Activated CD4-positive, alpha-beta T cell treated with anti-CD3 and anti-CD28 coated beads for 36 hours (primary cell): Measurements from ENCODE around the gene GATM. TPM values are rescaled to one million over a fixed set of nuclear protein-coding genes. Genes with fewer than 3 reads are reported as not detected.

ENCODE experiments used
- ATAC-seq: fragments of 200-7000 bp; cut with Tn5 transposase; one replicate; pipeline ENCODE4 v1.10.0; 2021; ENCODE audit warnings: mild to moderate bottlenecking, moderate library complexity
- CTCF ChIA-PET: fragments of 350-600 bp; sonication (Branson Sonifier 250); formaldehyde crosslinking; loops from one replicate; lab custom pipeline; 2021; ENCODE audit warnings: antibody characterized with exemption; lab: Charles Lee
- POLR2A ChIA-PET: fragments of 350-600 bp; sonication (Branson Sonifier 250); formaldehyde crosslinking; loops from one replicate; lab custom pipeline; 2021; ENCODE audit warnings: antibody characterized with exemption, inconsistent platforms; lab: Charles Lee
- DNase-seq: peaks from one replicate; pipeline ENCODE4 v3.0.0-alpha.2; 2020
- H3K27ac Mint-ChIP-seq: one replicate; pipeline ENCODE4 v1.8.0; 2021; ENCODE audit warnings: mixed read lengths
- H3K27me3 Mint-ChIP-seq: one replicate; pipeline ENCODE4 v1.8.0; 2021; ENCODE audit warnings: mixed read lengths
- H3K36me3 Mint-ChIP-seq: one replicate; pipeline ENCODE4 v1.8.0; 2021; ENCODE audit warnings: low read depth, mixed read lengths
- H3K4me1 Mint-ChIP-seq: one replicate; pipeline ENCODE4 v1.8.0; 2021; ENCODE audit warnings: mixed read lengths
- H3K4me3 Mint-ChIP-seq: one replicate; pipeline ENCODE4 v1.8.0; 2021; ENCODE audit warnings: mild to moderate bottlenecking, moderate library complexity, mixed read lengths
- H3K9me3 Mint-ChIP-seq: one replicate; pipeline ENCODE4 v1.8.0; 2021; ENCODE audit warnings: low read depth, mixed read lengths
- intact Hi-C, 2 experiments: fragments of 100-400 bp; cut with DNase I in 1 of 2; cut with micrococcal nuclease in 1 of 2; formaldehyde crosslinking; loops; one replicate each; pipeline versions ENCODE4 v1.14.2 to v1.15.1; 2022 to 2024; cut with DNase I, micrococcal nuclease
- total RNA-seq, 2 experiments: library from RNA; stranded (reverse); gene quantifications; one replicate each; pipeline ENCODE4 v1.2.3, GENCODE V29; 2021

GATM gene
- total RNA-seq, 2 experiments from 2014 or later, result 2.5 to 3.4 TPM

DNA sequence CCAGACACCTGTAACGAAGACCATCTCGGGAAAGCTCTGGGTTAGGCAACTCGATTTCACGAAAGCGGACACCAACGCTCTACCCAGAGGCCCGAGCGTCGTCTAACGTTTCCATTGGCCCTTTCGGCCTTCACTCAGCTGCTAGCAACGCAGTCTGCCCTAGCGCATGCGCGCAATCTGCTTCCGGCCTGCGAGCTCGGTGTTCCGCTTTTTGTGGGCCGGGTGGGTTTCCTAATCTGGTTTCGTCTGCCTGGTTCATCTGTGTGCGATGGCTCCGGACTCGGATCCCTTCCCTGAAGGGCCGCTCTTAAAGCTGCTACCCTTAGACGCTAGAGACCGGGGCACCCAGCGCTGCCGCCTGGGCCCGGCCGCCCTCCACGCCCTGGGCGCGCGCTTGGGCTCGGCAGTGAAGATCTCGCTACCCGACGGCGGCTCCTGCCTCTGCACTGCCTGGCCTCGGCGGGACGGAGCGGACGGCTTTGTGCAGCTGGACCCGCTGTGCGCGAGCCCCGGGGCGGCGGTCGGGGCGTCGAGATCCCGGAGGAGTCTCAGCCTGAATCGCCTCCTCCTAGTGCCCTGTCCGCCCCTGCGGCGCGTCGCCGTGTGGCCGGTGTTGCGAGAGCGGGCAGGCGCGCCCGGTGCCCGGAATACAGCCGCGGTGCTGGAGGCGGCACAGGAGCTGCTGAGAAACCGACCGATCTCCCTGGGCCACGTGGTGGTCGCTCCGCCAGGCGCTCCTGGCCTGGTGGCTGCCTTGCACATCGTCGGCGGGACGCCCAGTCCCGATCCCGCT lies 24.0 kb upstream of the GATM start:
- H3K9me3 Mint-ChIP-seq, result no peaks in the 10 kb centered on the region
- H3K27me3 Mint-ChIP-seq, result no peaks in the 10 kb centered on the region
- H3K4me1 Mint-ChIP-seq, result peaks cover 32% of the 10 kb centered on the region
- H3K27ac Mint-ChIP-seq, result peak overlapping the region; percentile 98
- ChIA-PET POLR2A (interaction anchor here (0.5 to 2.0 kb wide), 15 partner anchors 10 to 241 kb away, joined by 3 to 23 read pairs (median 4); partner anchors contain the start of genes BLOC1S6 and SHF), CTCF (interaction anchor here (0.6 to 5.8 kb wide), 21 partner anchors 10 to 284 kb away, joined by 3 to 48 read pairs (median 4); partner anchors contain the start of gene BLOC1S6)
- ATAC-seq, result peak; percentile 97
- intact Hi-C loops, result loop anchor here (1.0 to 5.0 kb wide), 16 partner anchors 24 to 976 kb away; partner anchors contain the start of genes BLOC1S6 (in 2 of the 2), B2M (in 1 of the 2), CTDSPL2 (in 1 of the 2) and GATM (in 1 of the 2)
- H3K36me3 Mint-ChIP-seq, result peaks cover 20% of the 10 kb centered on the region
- peak overlapping the region; percentile 98 for H3K4me3 Mint-ChIP-seq
- peak; percentile 97 for DNase-seq

- intact Hi-C loops, result loop anchor here (1.0 to 5.0 kb wide), 17 partner anchors 23 to 975 kb away; partner anchors contain the start of genes BLOC1S6 (in 2 of the 2), B2M (in 1 of the 2), CTDSPL2 (in 1 of the 2) and GATM (in 1 of the 2)
- DNase-seq (no peak), ATAC-seq (peak; percentile 2)
- Mint-ChIP-seq H3K4me3 (peak overlapping the region; percentile 98), H3K9me3 (no peaks in the 10 kb centered on the region), H3K36me3 (peaks cover 15% of the 10 kb centered on the region), H3K27me3 (no peaks in the 10 kb centered on the region), H3K27ac (peak overlapping the region; percentile 98), H3K4me1 (peaks cover 27% of the 10 kb centered on the region)
- ChIA-PET POLR2A (interaction anchor here (0.6 to 2.0 kb wide), 13 partner anchors 10 to 240 kb away, joined by 3 to 23 read pairs (median 4); partner anchors contain the start of genes BLOC1S6 and SHF), CTCF (interaction anchor here (0.6 to 5.8 kb wide), 19 partner anchors 10 to 283 kb away, joined by 3 to 48 read pairs (median 5); partner anchors contain the start of gene BLOC1S6)
These were observed 23.4 kb upstream of the GATM start for GRCh38 chr15:45401665-45402161.

DNA sequence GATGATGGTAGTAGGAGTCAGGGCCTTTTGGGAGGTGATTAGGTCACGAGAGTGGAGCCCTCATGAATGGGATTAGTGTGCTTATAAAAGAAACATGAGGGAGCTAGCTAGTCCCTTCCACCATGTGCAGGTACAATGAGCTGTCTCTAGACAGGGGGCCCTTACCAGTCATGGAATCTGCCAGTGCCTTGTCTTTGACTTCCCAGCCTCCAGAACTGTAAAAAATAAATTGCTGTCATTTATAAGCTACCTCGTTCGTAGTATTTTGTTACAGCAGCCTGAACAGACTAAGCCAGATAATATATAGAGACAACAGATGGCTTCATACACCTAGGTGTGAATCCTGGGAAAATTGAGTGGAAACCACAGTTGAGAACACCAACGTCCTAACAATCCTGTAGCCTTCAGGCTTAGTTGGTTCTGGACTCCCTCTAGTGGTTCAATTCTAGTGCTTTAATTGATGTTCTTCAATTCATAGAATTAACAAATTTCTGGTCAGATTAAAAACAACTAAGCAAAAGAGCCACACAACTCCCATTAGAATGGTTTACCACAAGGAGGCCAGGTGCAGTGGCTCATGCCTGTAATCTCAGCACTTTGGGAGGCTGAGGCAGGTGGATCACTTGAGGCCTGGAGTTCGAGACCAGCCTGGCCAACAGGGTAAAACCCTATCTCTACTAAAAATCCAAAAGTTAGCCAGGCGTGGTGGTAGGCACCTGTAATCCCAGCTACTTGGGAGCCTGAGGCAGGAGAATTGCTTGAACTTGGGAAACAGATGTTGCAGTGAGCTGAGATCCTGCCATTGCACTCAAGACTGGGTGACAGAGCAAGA lies 21.3 kb upstream of the GATM start:
- POLR2A ChIA-PET, result no interaction called here
- Mint-ChIP-seq H3K4me1 (peaks cover 12% of the 10 kb centered on the region), H3K4me3 (no peak overlapping the region), H3K36me3 (peaks cover 5% of the 10 kb centered on the region), H3K27ac (no peak overlapping the region), H3K9me3 (no peaks in the 10 kb centered on the region), H3K27me3 (no peaks in the 10 kb centered on the region)
- ATAC-seq (no peak), DNase-seq (no peak)
- intact Hi-C loops, result loop anchor here (1.0 to 5.0 kb wide), 6 partner anchors 92 to 687 kb away; partner anchors contain the start of genes B2M (in 1 of the 2) and PATL2 (in 1 of the 2)
- CTCF ChIA-PET, result interaction anchor here (0.6 to 5.8 kb wide), 16 partner anchors 9 to 282 kb away, joined by 3 to 48 read pairs (median 4); no protein-coding TSS in a partner anchor

DNA sequence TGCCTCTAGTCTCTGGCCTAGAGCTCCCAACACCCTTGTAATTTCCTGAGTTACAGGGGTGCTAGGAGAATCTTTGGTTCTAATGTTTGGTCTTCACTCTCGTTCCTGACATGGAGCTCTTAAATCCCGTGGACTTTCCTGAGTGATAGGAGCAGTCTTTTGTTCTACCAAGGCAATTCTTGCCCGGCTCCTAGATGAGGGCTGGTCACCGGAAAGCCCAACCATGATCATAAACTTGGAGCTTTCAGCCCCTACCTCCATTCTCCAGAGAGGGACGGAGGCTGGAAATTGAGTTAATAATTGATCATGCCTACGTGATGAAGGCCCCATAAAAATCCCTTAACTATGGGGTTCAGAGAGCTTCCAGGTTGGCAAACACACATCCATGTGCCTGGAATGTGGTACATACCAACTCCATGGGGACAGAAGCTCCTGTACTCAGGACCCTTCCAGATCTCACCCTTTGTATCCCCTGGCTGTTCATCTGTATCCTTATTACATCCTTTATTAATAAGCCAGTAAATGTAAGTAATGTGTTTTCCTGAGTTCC lies 18.8 kb upstream of the GATM start:
- POLR2A ChIA-PET, result no interaction called here
- intact Hi-C loops, result no loop called here

DNA sequence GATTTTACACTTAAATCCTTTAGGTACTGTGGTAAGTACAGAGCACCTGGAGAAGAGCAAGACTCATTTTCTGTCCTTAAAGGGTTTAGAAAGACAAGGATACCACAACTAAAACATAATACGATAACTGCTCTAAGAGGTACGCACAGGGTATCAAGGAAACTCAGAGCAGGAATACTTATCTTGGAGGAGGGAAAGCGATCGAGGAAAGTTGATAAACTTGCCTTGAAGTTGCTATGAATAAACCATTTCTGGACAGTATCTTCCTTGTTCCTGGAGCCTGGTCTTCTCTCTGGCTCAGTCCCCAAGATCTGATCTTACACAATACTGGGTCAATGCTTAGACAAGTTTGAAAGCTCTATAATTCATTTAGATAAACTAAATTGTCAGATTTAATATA lies 17.6 kb upstream of the GATM start:
- ChIA-PET CTCF (interaction anchor here (1.0 to 1.7 kb wide), 2 partner anchors 183 to 190 kb away, joined by 3 to 5 read pairs; no protein-coding TSS in a partner anchor), POLR2A (no interaction called here)
- Mint-ChIP-seq H3K27me3 (no peaks in the 10 kb centered on the region), H3K4me3 (no peak overlapping the region), H3K27ac (no peak overlapping the region), H3K36me3 (peaks cover 1% of the 10 kb centered on the region), H3K4me1 (peaks cover 10% of the 10 kb centered on the region), H3K9me3 (no peaks in the 10 kb centered on the region)
- no peak for ATAC-seq
- intact Hi-C loops, result no loop called here
- DNase-seq, result no peak

More for the DNA sequence above, 18.8 kb upstream of the GATM start:
- ATAC-seq (no peak), DNase-seq (no peak)
- Mint-ChIP-seq H3K27ac (no peak overlapping the region), H3K4me1 (peaks cover 14% of the 10 kb centered on the region), H3K36me3 (peaks cover 1% of the 10 kb centered on the region), H3K4me3 (no peak overlapping the region), H3K9me3 (no peaks in the 10 kb centered on the region), H3K27me3 (no peaks in the 10 kb centered on the region)
- CTCF ChIA-PET, result interaction anchor here (0.5 to 4.7 kb wide), 8 partner anchors 13 to 233 kb away, joined by 3 to 32 read pairs (median 3); no protein-coding TSS in a partner anchor

DNA sequence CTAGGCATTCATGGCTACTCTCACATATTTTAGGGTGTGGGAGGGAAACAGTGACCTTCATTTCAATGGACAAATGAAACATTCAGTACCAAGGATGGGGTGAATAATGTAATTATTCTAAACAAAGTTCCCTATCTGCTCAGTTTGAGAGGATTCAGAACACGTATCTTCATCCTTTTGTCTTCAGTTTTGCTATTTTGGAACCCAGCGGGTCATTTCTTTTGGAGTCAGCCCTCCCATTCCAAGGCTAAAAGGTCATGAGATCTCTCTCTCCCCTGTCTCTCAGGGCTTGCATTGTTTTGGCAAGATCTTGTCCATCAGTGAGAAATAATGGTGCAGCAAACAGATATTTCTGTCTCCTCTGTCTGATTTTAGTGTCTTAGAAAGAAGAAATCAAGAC lies 16.3 kb upstream of the GATM start:
- Mint-ChIP-seq H3K9me3 (no peaks in the 10 kb centered on the region), H3K27ac (no peak overlapping the region), H3K27me3 (no peaks in the 10 kb centered on the region), H3K36me3 (peaks cover 1% of the 10 kb centered on the region), H3K4me3 (no peak overlapping the region), H3K4me1 (peaks cover 5% of the 10 kb centered on the region)
- ChIA-PET CTCF (no interaction called here), POLR2A (no interaction called here)
- ATAC-seq (no peak), DNase-seq (no peak)
- intact Hi-C loops, result no loop called here

- H3K4me3 Mint-ChIP-seq, result no peak overlapping the region
- no peaks in the 10 kb centered on the region for H3K27me3 Mint-ChIP-seq
- POLR2A ChIA-PET, result no interaction called here
- H3K4me1 Mint-ChIP-seq, result peaks cover 5% of the 10 kb centered on the region
- ATAC-seq (peak; percentile 63), DNase-seq (no peak)
- intact Hi-C loops, result no loop called here
- CTCF ChIA-PET, result no interaction called here
- peaks cover 1% of the 10 kb centered on the region for H3K36me3 Mint-ChIP-seq
- no peak overlapping the region for H3K27ac Mint-ChIP-seq
- H3K9me3 Mint-ChIP-seq, result no peaks in the 10 kb centered on the region
These were observed 15.5 kb upstream of the GATM start for GRCh38 chr15:45393851-45394250.

GRCh38 chr15:45392584-45392855 lies 14.2 kb upstream of the GATM start:
- ChIA-PET POLR2A (interaction anchor here (0.6 kb wide), 1 partner anchor 120 kb away, joined by 3 read pairs; no protein-coding TSS in a partner anchor), CTCF (interaction anchor here (0.9 to 3.5 kb wide), 4 partner anchors 8 to 195 kb away, joined by 3 to 13 read pairs (median 5); a partner anchor contains a TSS)
- Mint-ChIP-seq H3K27ac (no peak overlapping the region), H3K36me3 (peaks cover 1% of the 10 kb centered on the region), H3K4me1 (peaks cover 5% of the 10 kb centered on the region), H3K27me3 (no peaks in the 10 kb centered on the region), H3K4me3 (no peak overlapping the region), H3K9me3 (no peaks in the 10 kb centered on the region)
- DNase-seq (no peak), ATAC-seq (no peak)
- intact Hi-C loops, result no loop called here

- Mint-ChIP-seq H3K27me3 (no peaks in the 10 kb centered on the region), H3K4me3 (no peak overlapping the region), H3K36me3 (peaks cover 1% of the 10 kb centered on the region), H3K4me1 (peaks cover 5% of the 10 kb centered on the region), H3K27ac (no peak overlapping the region), H3K9me3 (no peaks in the 10 kb centered on the region)
- intact Hi-C loops, result no loop called here
- ChIA-PET POLR2A (interaction anchor here (0.6 to 0.7 kb wide), 2 partner anchors 10 to 121 kb away, joined by 3 read pairs; a partner anchor contains a TSS), CTCF (interaction anchor here (0.7 to 3.5 kb wide), 7 partner anchors 8 to 139 kb away, joined by 3 to 13 read pairs (median 4); a partner anchor contains a TSS)
- DNase-seq (peak; percentile 17), ATAC-seq (peak; percentile 74)
These were observed 13.6 kb upstream of the GATM start for GRCh38 chr15:45391746-45392583.

GRCh38 chr15:45389351-45389750 lies 11.0 kb upstream of the GATM start:
- intact Hi-C loops, result no loop called here
- no peak overlapping the region for H3K4me3 Mint-ChIP-seq
- no peaks in the 10 kb centered on the region for H3K27me3 Mint-ChIP-seq
- no peak for ATAC-seq
- CTCF ChIA-PET, result interaction anchor here (1.0 to 3.5 kb wide), 2 partner anchors 11 to 68 kb away, joined by 3 to 13 read pairs; no protein-coding TSS in a partner anchor
- H3K4me1 Mint-ChIP-seq, result peaks cover 5% of the 10 kb centered on the region
- H3K27ac Mint-ChIP-seq, result no peak overlapping the region
- DNase-seq, result no peak
- no peaks in the 10 kb centered on the region for H3K9me3 Mint-ChIP-seq
- POLR2A ChIA-PET, result no interaction called here
- no peaks in the 10 kb centered on the region for H3K36me3 Mint-ChIP-seq
